MM.1S (cell line): ENCODE data around the gene PRAMEF18.
A peak's percentile ranks its signal among the peaks of the same experiment; 100 is the strongest.
"Not testable (repeated sequence)": the region's sequence is repeated elsewhere in the genome, so short reads cannot be mapped to it uniquely, and the experiment has no call there.

Experiments used
- DNase-seq: peaks from one replicate; pipeline ENCODE4 v3.0.0-alpha.2; 2015
- H2AFZ ChIP-seq: fragments of 300-600 bp; sonication (generic); 2 replicates; pipeline ENCODE4 v1.6.0; 2016; ENCODE audit warnings: antibody characterized with exemption, low read length
- H3F3A ChIP-seq: fragments of 300-600 bp; sonication (generic); 2 replicates; pipeline ENCODE4 v1.6.1; 2016; ENCODE audit warnings: mild to moderate bottlenecking, antibody characterized with exemption, low read length, moderate library complexity, mixed read lengths; ENCODE audit not compliant: insufficient read depth
- H3K27ac ChIP-seq: fragments of 300-600 bp; sonication (generic); 2 replicates; pipeline ENCODE4 v1.5.1; 2016; ENCODE audit warnings: mild to moderate bottlenecking, low read length
- H3K27me3 ChIP-seq: fragments of 300-600 bp; sonication (generic); replicated peaks from 2 replicates; pipeline ENCODE4 v1.6.0; 2016; ENCODE audit warnings: low read length; ENCODE audit not compliant: insufficient read depth
- H3K36me3 ChIP-seq: fragments of 300-600 bp; sonication (generic); replicated peaks from 2 replicates; pipeline ENCODE4 v1.6.1; 2016; ENCODE audit warnings: mild to moderate bottlenecking, low read length, mixed read lengths; ENCODE audit not compliant: insufficient read depth
- H3K4me1 ChIP-seq: fragments of 300-600 bp; sonication (generic); 2 replicates; pipeline ENCODE4 v1.6.1; 2016; ENCODE audit warnings: low read length, mixed read lengths
- H3K4me2 ChIP-seq: fragments of 300-600 bp; sonication (generic); 2 replicates; pipeline ENCODE4 v1.6.0; 2016; ENCODE audit warnings: low read depth, low read length
- H3K4me3 ChIP-seq: fragments of 300-600 bp; sonication (generic); 2 replicates; pipeline ENCODE4 v1.5.1; 2016; ENCODE audit warnings: low read length, mixed read lengths
- H3K79me2 ChIP-seq: fragments of 300-600 bp; sonication (generic); 2 replicates; pipeline ENCODE4 v1.6.1; 2016; ENCODE audit warnings: mixed run types, low read length, mixed read lengths
- H3K9ac ChIP-seq: fragments of 300-600 bp; sonication (generic); 2 replicates; pipeline ENCODE4 v1.6.1; 2016; ENCODE audit warnings: low read length, mixed read lengths
- H3K9me2 ChIP-seq: fragments of 300-600 bp; sonication (generic); replicated peaks from 2 replicates; pipeline ENCODE4 v1.6.1; 2016; ENCODE audit warnings: mild to moderate bottlenecking, low read length, mixed read lengths; ENCODE audit not compliant: insufficient read depth
- H3K9me3 ChIP-seq: fragments of 300-600 bp; sonication (generic); replicated peaks from 2 replicates; pipeline ENCODE4 v1.6.1; 2016; ENCODE audit warnings: mild to moderate bottlenecking, low read length, mixed read lengths; ENCODE audit not compliant: insufficient read depth
- H4K20me1 ChIP-seq: fragments of 300-600 bp; sonication (generic); 2 replicates; pipeline ENCODE4 v1.6.1; 2016; ENCODE audit warnings: mild to moderate bottlenecking, low read length, moderate library complexity, mixed read lengths; ENCODE audit not compliant: insufficient read depth
- EZH2 ChIP-seq: fragments of 300-600 bp; sonication (generic); optimal IDR thresholded peaks from 2 replicates; pipeline ENCODE3; 2017; ENCODE audit warnings: low read depth, mild to moderate bottlenecking, antibody characterized with exemption, low read length, mixed read lengths
- EZH2phosphoT487 ChIP-seq: fragments of 300-600 bp; sonication (generic); IDR thresholded peaks from 2 replicates; pipeline ENCODE4 v1.6.1; 2018; ENCODE audit warnings: antibody characterized with exemption, low read length
- TF ChIP-seq, protein P1 (sequence below): fragments of 300-600 bp; sonication (generic); IDR thresholded peaks from 2 replicates; pipeline ENCODE4 v1.5.1; 2016; ENCODE audit warnings: antibody characterized with exemption, low read length, mixed read lengths

PRAMEF18 gene

DNA sequence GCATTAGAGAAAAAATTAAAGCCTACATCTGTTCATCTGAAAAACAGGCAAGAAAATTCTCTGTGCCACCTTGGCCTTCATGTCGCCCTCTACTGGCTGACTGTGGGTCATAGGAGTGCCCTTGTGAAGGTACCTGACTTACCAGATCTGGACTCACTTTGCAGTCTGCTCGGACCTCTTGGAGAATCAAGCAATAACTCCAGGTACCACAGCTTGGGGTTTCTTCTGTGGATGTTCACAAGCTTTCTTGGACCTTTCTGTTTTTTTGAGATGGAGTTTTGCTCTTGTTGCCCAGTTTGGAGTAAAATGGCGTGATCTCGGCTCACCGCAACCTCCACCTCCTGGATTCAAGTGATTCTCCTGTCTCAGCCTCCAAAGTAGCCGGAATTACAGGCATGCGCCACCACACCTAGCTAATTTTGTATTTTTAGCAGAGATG lies 2.4 kb upstream of the PRAMEF18 start:
- DNase-seq, result peak; percentile 30
- Histone ChIP-seq H3K4me1 (no peaks in the 10 kb centered on the region), H3K27me3 (no peaks in the 10 kb centered on the region), H4K20me1 (no peaks in the 10 kb centered on the region), H3K36me3 (no peaks in the 10 kb centered on the region), H3K9ac (no peak overlapping the region), H2AFZ (no peak overlapping the region), H3K4me2 (no peak overlapping the region), H3K27ac (no peak overlapping the region), H3F3A (no peaks in the 10 kb centered on the region), H3K9me3 (no peaks in the 10 kb centered on the region), H3K79me2 (no peaks in the 10 kb centered on the region), H3K4me3 (no peak overlapping the region), H3K9me2 (no peaks in the 10 kb centered on the region)
- TF ChIP-seq EZH2phosphoT487, result no peak
- no peak for TF ChIP-seq EZH2
- TF ChIP-seq, protein P1, sequence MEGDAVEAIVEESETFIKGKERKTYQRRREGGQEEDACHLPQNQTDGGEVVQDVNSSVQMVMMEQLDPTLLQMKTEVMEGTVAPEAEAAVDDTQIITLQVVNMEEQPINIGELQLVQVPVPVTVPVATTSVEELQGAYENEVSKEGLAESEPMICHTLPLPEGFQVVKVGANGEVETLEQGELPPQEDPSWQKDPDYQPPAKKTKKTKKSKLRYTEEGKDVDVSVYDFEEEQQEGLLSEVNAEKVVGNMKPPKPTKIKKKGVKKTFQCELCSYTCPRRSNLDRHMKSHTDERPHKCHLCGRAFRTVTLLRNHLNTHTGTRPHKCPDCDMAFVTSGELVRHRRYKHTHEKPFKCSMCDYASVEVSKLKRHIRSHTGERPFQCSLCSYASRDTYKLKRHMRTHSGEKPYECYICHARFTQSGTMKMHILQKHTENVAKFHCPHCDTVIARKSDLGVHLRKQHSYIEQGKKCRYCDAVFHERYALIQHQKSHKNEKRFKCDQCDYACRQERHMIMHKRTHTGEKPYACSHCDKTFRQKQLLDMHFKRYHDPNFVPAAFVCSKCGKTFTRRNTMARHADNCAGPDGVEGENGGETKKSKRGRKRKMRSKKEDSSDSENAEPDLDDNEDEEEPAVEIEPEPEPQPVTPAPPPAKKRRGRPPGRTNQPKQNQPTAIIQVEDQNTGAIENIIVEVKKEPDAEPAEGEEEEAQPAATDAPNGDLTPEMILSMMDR, result peak; percentile 61

DNA sequence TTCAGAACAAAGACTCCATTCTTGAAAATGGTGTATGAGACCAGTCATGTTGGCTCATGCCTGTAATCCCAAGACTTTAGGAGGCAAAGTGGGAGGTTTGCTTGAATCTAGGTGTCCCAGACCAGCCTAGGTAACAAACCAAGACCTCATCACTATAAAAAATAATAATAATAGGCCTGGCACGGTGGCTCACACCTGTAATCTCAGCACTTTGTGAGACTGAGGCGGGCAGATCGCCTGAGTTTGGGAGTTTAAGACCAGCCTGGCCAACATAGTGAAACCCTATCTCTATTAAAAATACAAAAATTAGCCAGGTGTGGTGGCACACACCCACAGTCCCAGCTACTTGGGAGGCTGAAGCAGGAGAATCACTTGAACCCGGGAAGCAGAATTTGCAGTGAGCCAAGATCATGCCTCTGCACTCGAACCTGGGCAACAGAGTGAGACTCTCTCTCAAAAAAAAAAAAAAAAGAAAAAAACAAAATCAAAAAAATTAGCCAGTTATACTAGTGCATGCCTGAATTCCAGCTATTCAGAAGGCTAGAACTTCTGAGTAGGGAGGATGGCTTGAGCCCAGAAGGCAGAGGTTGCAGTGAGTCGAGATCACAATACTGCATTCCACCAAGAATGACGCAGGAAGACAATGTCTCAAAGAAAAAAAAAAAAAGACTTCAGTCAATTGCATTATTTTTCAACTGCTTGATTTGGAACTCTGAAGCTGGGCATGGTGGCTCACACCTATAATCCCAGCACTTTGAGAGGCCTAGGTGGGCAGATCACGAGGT lies 1.5 kb upstream of the PRAMEF18 start:
- not testable (repeated sequence) for H3K4me3 ChIP-seq, H3F3A ChIP-seq, H4K20me1 ChIP-seq, H3K9ac ChIP-seq, H3K4me1 ChIP-seq, H3K4me2 ChIP-seq, H3K9me2 ChIP-seq, H3K36me3 ChIP-seq, H2AFZ ChIP-seq, DNase-seq, H3K27me3 ChIP-seq, H3K9me3 ChIP-seq, H3K79me2 ChIP-seq, H3K27ac ChIP-seq

DNA sequence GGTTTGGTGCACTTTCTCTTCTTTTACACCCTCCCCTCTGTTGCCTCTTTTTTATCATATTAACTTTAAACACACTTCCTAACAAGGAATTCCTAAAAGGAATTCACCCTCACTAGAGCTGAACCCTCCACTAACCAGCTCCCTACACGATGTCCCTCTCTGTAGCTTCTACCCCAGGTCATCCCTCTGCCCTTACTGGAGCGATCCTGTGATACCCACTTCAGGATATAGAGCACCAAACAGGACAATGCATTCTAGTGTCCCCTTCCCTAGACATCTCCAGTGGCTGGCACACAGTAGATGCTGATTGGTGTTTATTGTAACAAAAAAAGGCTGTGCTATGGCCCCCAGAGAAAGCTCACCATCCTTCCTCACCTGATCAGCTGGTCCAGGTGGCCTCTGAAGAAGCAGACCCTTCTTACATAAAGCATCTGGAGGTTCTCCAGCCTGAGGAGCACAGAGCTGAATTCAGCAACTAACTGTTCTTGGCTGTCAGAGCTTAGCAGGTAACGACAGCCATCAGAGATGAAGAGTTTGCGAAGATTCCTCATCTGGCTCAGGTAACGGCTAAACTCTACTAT lies 1.4 kb downstream of the PRAMEF18 start:
- Histone ChIP-seq H3K9me2 (no peaks in the 10 kb centered on the region), H2AFZ (no peak overlapping the region), H3K9me3 (no peaks in the 10 kb centered on the region), H3K79me2 (no peaks in the 10 kb centered on the region), H4K20me1 (no peaks in the 10 kb centered on the region), H3K9ac (no peak overlapping the region), H3F3A (no peaks in the 10 kb centered on the region), H3K27me3 (no peaks in the 10 kb centered on the region), H3K27ac (no peak overlapping the region), H3K4me3 (no peak overlapping the region), H3K36me3 (no peaks in the 10 kb centered on the region), H3K4me2 (no peak overlapping the region), H3K4me1 (no peaks in the 10 kb centered on the region)
- DNase-seq, result no peak
- TF ChIP-seq, protein P1, result no peak
- TF ChIP-seq EZH2 (no peak), EZH2phosphoT487 (no peak)

DNA sequence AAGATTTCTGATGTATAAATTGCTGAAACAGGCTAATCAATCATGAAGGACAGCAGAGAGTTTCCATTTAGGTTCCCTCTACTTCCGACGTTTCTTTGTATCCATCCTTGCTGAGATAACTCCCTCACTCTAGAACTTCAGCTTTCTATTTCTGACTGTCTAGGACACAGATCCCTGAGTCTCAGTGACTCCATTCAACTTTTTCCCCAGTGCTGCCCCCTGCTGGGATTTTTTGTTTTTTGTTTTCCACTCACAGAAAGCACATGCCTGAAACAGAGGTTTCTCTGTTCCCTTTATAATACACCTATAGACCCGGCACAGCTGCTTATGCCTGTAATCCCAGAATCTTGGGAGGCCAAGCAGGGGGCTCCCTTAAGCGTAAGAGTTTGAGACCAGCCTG lies 3.2 kb downstream of the PRAMEF18 start:
- not testable (repeated sequence) for H3K9ac ChIP-seq, H3K27me3 ChIP-seq, H3K79me2 ChIP-seq, DNase-seq, H4K20me1 ChIP-seq, H3K27ac ChIP-seq, H2AFZ ChIP-seq, H3K9me2 ChIP-seq, H3K4me2 ChIP-seq, H3K9me3 ChIP-seq, H3K4me1 ChIP-seq, H3K36me3 ChIP-seq, H3F3A ChIP-seq, H3K4me3 ChIP-seq

DNA sequence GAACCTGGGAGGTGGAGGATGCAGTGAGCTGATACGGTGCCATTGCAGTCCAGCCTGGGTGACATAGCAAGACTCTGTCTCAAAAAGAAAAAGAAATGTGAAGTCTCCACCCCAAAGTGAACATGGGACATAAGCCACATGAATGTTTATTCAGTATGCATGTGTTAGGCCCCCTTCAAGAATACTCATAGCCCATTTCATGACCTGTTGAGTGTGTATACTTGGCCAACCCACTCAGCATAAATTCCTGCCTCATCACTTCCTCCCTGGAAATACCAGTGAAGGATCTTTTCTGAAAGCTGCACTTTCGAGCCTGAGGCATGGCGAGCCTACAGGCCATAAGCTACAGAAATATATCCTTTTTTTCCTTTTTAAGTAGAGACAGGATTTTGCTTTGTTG lies 6.8 kb downstream of the PRAMEF18 start:
- H3K9me3 ChIP-seq, H3K9me2 ChIP-seq, H3K4me1 ChIP-seq, H3K4me2 ChIP-seq, H3K4me3 ChIP-seq, H3K9ac ChIP-seq, H2AFZ ChIP-seq, DNase-seq, H3K36me3 ChIP-seq, H4K20me1 ChIP-seq, H3K27me3 ChIP-seq, H3K79me2 ChIP-seq, H3K27ac ChIP-seq, H3F3A ChIP-seq: not testable (repeated sequence)

DNA sequence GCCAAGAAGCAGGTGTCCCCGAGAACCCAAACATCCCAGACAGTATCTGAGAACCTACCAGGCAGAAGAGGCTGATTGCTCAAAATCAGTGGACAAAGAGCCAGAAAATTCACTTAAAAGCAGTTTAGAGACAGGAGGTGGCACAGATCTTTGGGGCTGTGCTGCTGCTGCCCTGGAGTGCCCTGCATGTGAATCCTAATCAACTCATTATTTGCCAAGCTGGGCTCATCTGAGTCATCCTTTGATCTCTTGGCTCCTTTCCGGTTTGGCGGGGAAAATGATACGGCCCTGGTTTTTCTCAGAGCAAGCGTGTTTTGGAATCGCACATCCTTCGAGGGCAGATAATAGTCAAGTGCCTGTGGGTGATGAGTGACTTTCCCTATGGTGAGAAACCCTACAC lies 9.3 kb downstream of the PRAMEF18 start:
- H3K27ac ChIP-seq, H3K9me2 ChIP-seq, H2AFZ ChIP-seq, DNase-seq, H3K36me3 ChIP-seq, H3K4me1 ChIP-seq, H3F3A ChIP-seq, H4K20me1 ChIP-seq, H3K9ac ChIP-seq, H3K4me3 ChIP-seq, H3K4me2 ChIP-seq, H3K27me3 ChIP-seq, H3K9me3 ChIP-seq, H3K79me2 ChIP-seq: not testable (repeated sequence)
